HepG2 (cell line): ENCODE data around the gene ATP2C2. TPM values are rescaled to one million over a fixed set of nuclear protein-coding genes. Genes with fewer than 3 reads are reported as not detected.

ENCODE experiments used
- ATAC-seq: fragments of 200-7000 bp; cut with Tn5 transposase; 3 replicates; pipeline ENCODE4 v1.9.1; 2020; ENCODE audit warnings: mild to moderate bottlenecking, moderate library complexity
- BruUV-seq: library from RNA; stranded (reverse); fragments of 400-500 nt; replicated peaks from 2 replicates; lab custom pipeline; 2021; lab: Mats Ljungman, UMichigan
- CTCF ChIA-PET: fragments of 300-600 bp; formaldehyde crosslinking; extraction: SDS; loops from one replicate; lab custom pipeline; 2021; ENCODE audit warnings: low total read pairs, inconsistent platforms, low intra/inter-chr PET ratio; lab: Yijun Ruan, JAX
- POLR2A ChIA-PET: fragments of 350-600 bp; sonication (Branson Sonifier 250); formaldehyde crosslinking; loops from one replicate; lab custom pipeline; 2020; ENCODE audit warnings: antibody characterized with exemption, inconsistent platforms; lab: Yijun Ruan, JAX
- DNase-seq: peaks from one replicate; pipeline ENCODE4 v3.0.0-alpha.2; 2015; ENCODE audit warnings: low spot score
- FAIRE-seq: peaks from 3 replicates; lab custom pipeline; 2011; peaks lifted over from hg19 to GRCh38; lab: Jason Lieb, UNC
- H2AFZ ChIP-seq: one replicate; pipeline ENCODE4 v1.6.1; 2011; ENCODE audit warnings: low read length, inconsistent platforms
- H3K27ac ChIP-seq: fragments of 300-600 bp; 3 replicates; pipeline ENCODE4 v1.8.0; 2011; ENCODE audit warnings: mixed run types, mild to moderate bottlenecking, mixed read lengths, low read length, inconsistent platforms; ENCODE audit not compliant: insufficient read depth; ENCODE audit errors: extremely low read length
- H3K27me3 ChIP-seq, 2 experiments: fragments of 200-600 bp in 1 of 2; 2 replicates in 1 of 2; 3 replicates in 1 of 2; pipeline versions ENCODE4 v1.6.0 to v1.8.0; 2011; ENCODE audit warnings: low read length in 2 of 2, mild to moderate bottlenecking in 2 of 2, moderate library complexity in 2 of 2, inconsistent platforms in 1 of 2; ENCODE audit not compliant: insufficient read depth in 2 of 2, control insufficient read depth in 1 of 2
- H3K36me3 ChIP-seq, 2 experiments: fragments of 200-600 bp in 1 of 2; replicated peaks in 1 of 2; 2 replicates in 1 of 2; 3 replicates in 1 of 2; pipeline versions ENCODE4 v1.5.1 to v1.8.0; 2011; ENCODE audit warnings: low read length in 2 of 2, inconsistent platforms in 1 of 2; ENCODE audit not compliant: insufficient read depth in 2 of 2, control insufficient read depth in 1 of 2
- H3K4me1 ChIP-seq: 2 replicates; pipeline ENCODE4 v1.5.1; 2012; ENCODE audit warnings: low read length, inconsistent platforms; ENCODE audit not compliant: insufficient read depth
- H3K4me2 ChIP-seq: 2 replicates; pipeline ENCODE4 v1.6.0; 2011; ENCODE audit warnings: low read depth, low read length, inconsistent platforms
- H3K4me3 ChIP-seq, 3 experiments: fragments of 200-600 bp in 1 of 3; sonication (generic), shearing (Covaris generic) in 1 of 3; replicated peaks in 1 of 3; 2 replicates each; pipeline ENCODE4 v1.5.1; 2011 to 2016; ENCODE audit warnings: low read length in 3 of 3, inconsistent platforms in 2 of 3, low read depth in 2 of 3, mild to moderate bottlenecking in 2 of 3, control low read depth in 1 of 3, mixed read lengths in 1 of 3; ENCODE audit not compliant: insufficient read depth in 1 of 3
- H3K79me2 ChIP-seq: one replicate; pipeline ENCODE4 v1.6.1; 2011; ENCODE audit warnings: low read length, inconsistent platforms; ENCODE audit not compliant: insufficient read depth
- H3K9ac ChIP-seq: 2 replicates; pipeline ENCODE4 v1.6.0; 2011; ENCODE audit warnings: mild to moderate bottlenecking, low read depth, low read length, inconsistent platforms; ENCODE audit not compliant: insufficient read depth
- H3K9me3 ChIP-seq: 2 replicates; pipeline ENCODE4 v1.5.1; 2012; ENCODE audit warnings: mild to moderate bottlenecking, low read length
- H4K20me1 ChIP-seq: 2 replicates; pipeline ENCODE4 v1.6.0; 2011; ENCODE audit warnings: inconsistent platforms, mild to moderate bottlenecking, low read length, moderate library complexity; ENCODE audit not compliant: insufficient read depth
- GABPA ChIP-seq, 2 experiments: IDR thresholded peaks; 2 replicates each; pipeline ENCODE4 v1.6.1; 2011 to 2016; ENCODE audit warnings: low read depth in 2 of 2, low read length in 1 of 2, missing biosample characterization in 1 of 2, missing genetic modification characterization in 1 of 2
- MBD4 ChIP-seq: IDR thresholded peaks from 2 replicates; pipeline ENCODE4 v1.6.1; 2012; ENCODE audit warnings: low read length, inconsistent platforms, borderline replicate concordance
- RARA ChIP-seq: IDR thresholded peaks from 2 replicates; pipeline ENCODE4 v1.6.1; 2016; ENCODE audit warnings: missing genetic modification reagents, missing compliant biosample characterization
- WGBS: methylation state at CpG from one replicate; pipeline ENCODE4 v1.1.6; 2017; ENCODE audit warnings: low lambda C conversion rate; 5-methylcytosine and 5-hydroxymethylcytosine counted together
- in situ Hi-C: cut with HindIII; loops from 2 replicates; pipeline ENCODE4 v1.10.0; 2017; ENCODE audit warnings: low pct_unique_long_range_greater_than_20kb; ENCODE audit not compliant: extremely low pct_ligation_motif_present
- intact Hi-C: fragments of 100-400 bp; cut with micrococcal nuclease; formaldehyde crosslinking; loops from one replicate; pipeline ENCODE4 v1.10.0; 2022; ENCODE audit not compliant: unreplicated experiment
- polyA plus RNA-seq, 8 experiments: library from polyadenylated mRNA; depleted of rRNA in 3 of 8; stranded (reverse) in 7 of 8; unstranded in 1 of 8; fragments of >200 nt; fragmentation: Illumina TruSeq in 4 of 8; extraction: Trizol in 4 of 8; gene quantifications; 2 replicates each; pipeline versions ENCODE4 v1.2.1 to v1.2.3, GENCODE V29; 2011 to 2016; ENCODE audit warnings: low read depth in 4 of 8, missing spikeins in 1 of 8, mixed read lengths in 1 of 8; ENCODE audit not compliant: insufficient read depth in 1 of 8
- total RNA-seq, 5 experiments: library from RNA; depleted of rRNA; stranded (reverse); fragments of >200 nt; fragmentation: Illumina TruSeq; extraction: Trizol; gene quantifications; 2 replicates each; pipeline ENCODE4 v1.2.3, GENCODE V29; 2016; ENCODE audit warnings: low read depth in 1 of 5

ATP2C2 gene
- total and polyA plus RNA-seq, 2 of the 13 experiments (the other 11 are each of a cell fraction or from before 2014, with no cell fraction given), result 0.07 TPM; not detected in 1

DNA sequence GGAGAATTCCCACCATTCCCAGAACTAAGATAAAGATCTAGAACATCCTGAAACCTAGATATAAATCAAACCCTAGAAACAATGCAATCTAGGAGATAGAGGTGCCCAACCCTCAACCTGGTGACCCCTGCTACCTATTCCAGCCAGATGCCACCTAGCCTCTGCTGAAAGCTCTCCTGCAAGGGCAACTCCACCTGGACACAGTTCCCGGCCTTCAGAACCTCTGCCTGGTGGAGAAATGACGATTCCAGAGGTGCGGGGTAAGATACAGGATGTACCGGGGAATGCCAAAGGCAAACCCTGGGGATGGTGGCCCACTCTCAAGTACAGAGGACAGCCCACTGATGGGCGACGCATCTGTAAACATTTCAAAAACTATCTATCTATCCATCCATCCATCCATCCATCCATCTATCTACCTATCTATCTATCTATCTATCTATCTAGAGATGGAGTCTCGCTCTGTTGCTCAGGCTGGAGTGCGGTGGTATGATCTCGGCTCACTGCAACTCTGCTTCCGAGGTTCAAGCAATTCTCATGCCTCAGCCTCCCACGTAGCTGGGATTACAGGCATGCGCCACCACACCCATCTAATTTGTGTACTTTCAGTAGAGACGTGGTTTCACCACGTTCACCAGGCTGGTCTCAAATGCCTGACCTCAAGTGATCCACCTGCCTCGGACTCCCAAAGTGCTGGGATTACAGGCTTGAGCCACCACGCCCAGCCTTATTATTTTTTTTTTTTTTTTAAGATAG, 117.1 kb downstream of the ATP2C2 start:
- Histone ChIP-seq H3K9ac (no peak overlapping the region), H3K4me3 (no peak overlapping the region), H3K27me3 (no peaks in the 10 kb centered on the region), H3K9me3 (no peaks in the 10 kb centered on the region), H4K20me1 (no peaks in the 10 kb centered on the region), H3K4me1 (no peaks in the 10 kb centered on the region), H3K36me3 (peaks cover 2 to 13% of the 10 kb centered on the region in 2 experiments; a peak in 4 of 5 replicates), H2AFZ (no peak overlapping the region), H3K27ac (no peak overlapping the region), H3K4me2 (no peak overlapping the region), H3K79me2 (no peaks in the 10 kb centered on the region)
- no TSS peak for BruUV-seq
- intact Hi-C loops (no loop called here), in situ Hi-C loops (no loop called here)
- 86% methylated on average over 15 of the region's 16 CpGs for WGBS
- DNase-seq (no peak), ATAC-seq (no peak), FAIRE-seq (no peak)
- ChIA-PET POLR2A (no interaction called here), CTCF (interaction anchor here (1.1 to 3.0 kb wide), 4 partner anchors 203 to 528 kb away, joined by 3 to 62 read pairs (median 3); partner anchors contain the start of gene TAF1C)
- no peak for TF ChIP-seq MBD4

GRCh38 chr16:84486126-84486525, 117.8 kb downstream of the ATP2C2 start:
- Histone ChIP-seq H2AFZ (no peak overlapping the region), H3K27me3 (no peaks in the 10 kb centered on the region), H3K9ac (no peak overlapping the region), H3K79me2 (no peaks in the 10 kb centered on the region), H3K4me1 (no peaks in the 10 kb centered on the region), H4K20me1 (no peaks in the 10 kb centered on the region), H3K4me3 (no peak overlapping the region), H3K36me3 (peaks cover 2 to 13% of the 10 kb centered on the region in 2 experiments; a peak in 3 of 5 replicates), H3K4me2 (no peak overlapping the region), H3K27ac (no peak overlapping the region), H3K9me3 (no peaks in the 10 kb centered on the region)
- 86% methylated on average over 14 of the region's 14 CpGs for WGBS
- ATAC-seq (no peak), DNase-seq (no peak), FAIRE-seq (no peak)
- intact Hi-C loops, result no loop called here
- ChIA-PET POLR2A (no interaction called here), CTCF (no interaction called here)
- in situ Hi-C loops, result no loop called here
- no peak for TF ChIP-seq RARA (CRISPR knock-in tag)
- TF ChIP-seq GABPA (IDR thresholded peaks at IDR 0.05; ENCODE audit: low read depth, low read length), result no peak
- TF ChIP-seq GABPA (CRISPR knock-in tag; IDR thresholded peaks at IDR 0.05; ENCODE audit: low read depth), result no peak
- BruUV-seq, result no TSS peak
